ENCODE results near the gene ELOVL6.

ELOVL6 gene

GRCh38 chr4:110208419-110208818 lies 10.0 kb upstream of the ELOVL6 start:
- no peak for TF ChIP-seq CTCF (IDR thresholded peaks at IDR 0.05; ENCODE audit: low read depth, low read length)
- no peak for DNase-seq (ENCODE audit: low read depth, low spot score)
- in situ Hi-C loops (cut with HindIII; ENCODE audit: low sequenced_read_pairs) = no loop called here

GRCh38 chr4:110207233-110207632 lies 8.8 kb upstream of the ELOVL6 start:
- TF ChIP-seq CTCF (IDR thresholded peaks at IDR 0.05; ENCODE audit: low read depth, low read length) = no peak
- in situ Hi-C loops (cut with HindIII; ENCODE audit: low sequenced_read_pairs) = no loop called here
- no peak overlapping the region for H3K4me3 ChIP-seq (ENCODE audit: low read depth, low read length)
- DNase-seq (ENCODE audit: low read depth, low spot score) = no peak

More at GRCh38 chr4:110208419-110208818, 10.0 kb upstream of the ELOVL6 start:
- H3K4me3 ChIP-seq (ENCODE audit: low read depth, low read length) = no peak overlapping the region

GRCh38 chr4:110202024-110202423 lies 3.6 kb upstream of the ELOVL6 start:
- no peak for DNase-seq (ENCODE audit: low read depth, low spot score)
- TF ChIP-seq CTCF (IDR thresholded peaks at IDR 0.05; ENCODE audit: low read depth, low read length) = no peak
- in situ Hi-C loops (cut with HindIII; ENCODE audit: low sequenced_read_pairs) = no loop called here
- H3K4me3 ChIP-seq (ENCODE audit: low read depth, low read length) = no peak overlapping the region

- TF ChIP-seq CTCF (IDR thresholded peaks at IDR 0.05; ENCODE audit: low read depth, low read length) = no peak
- in situ Hi-C loops (cut with HindIII; ENCODE audit: low sequenced_read_pairs) = no loop called here
- DNase-seq (ENCODE audit: low read depth, low spot score) = no peak
- no peak overlapping the region for H3K4me3 ChIP-seq (ENCODE audit: low read depth, low read length)
Measured at GRCh38 chr4:110201502-110201901, 3.1 kb upstream of the ELOVL6 start.

GRCh38 chr4:110200689-110201088 lies 2.3 kb upstream of the ELOVL6 start:
- no peak for TF ChIP-seq CTCF (IDR thresholded peaks at IDR 0.05; ENCODE audit: low read depth, low read length)
- H3K4me3 ChIP-seq (ENCODE audit: low read depth, low read length) = no peak overlapping the region
- in situ Hi-C loops (cut with HindIII; ENCODE audit: low sequenced_read_pairs) = no loop called here
- no peak for DNase-seq (ENCODE audit: low read depth, low spot score)

- peak overlapping the region; percentile 64 for H3K4me3 ChIP-seq (ENCODE audit: low read depth, low read length)
- no peak for TF ChIP-seq CTCF (IDR thresholded peaks at IDR 0.05; ENCODE audit: low read depth, low read length)
- in situ Hi-C loops (cut with HindIII; ENCODE audit: low sequenced_read_pairs) = no loop called here
- DNase-seq (ENCODE audit: low read depth, low spot score) = no peak
Measured at GRCh38 chr4:110198049-110198434, 373 bp downstream of the ELOVL6 start.

- peak; percentile 54 for DNase-seq (ENCODE audit: low read depth, low spot score)
- no peak for TF ChIP-seq CTCF (IDR thresholded peaks at IDR 0.05; ENCODE audit: low read depth, low read length)
- in situ Hi-C loops (cut with HindIII; ENCODE audit: low sequenced_read_pairs) = no loop called here
- peak overlapping the region; percentile 64 for H3K4me3 ChIP-seq (ENCODE audit: low read depth, low read length)
Measured at GRCh38 chr4:110197529-110198042, 829 bp downstream of the ELOVL6 start.
